Measurements from ENCODE around the gene ZNF160.
"Not testable (repeated sequence)": the region's sequence is repeated elsewhere in the genome, so short reads cannot be mapped to it uniquely, and the experiment has no call there.

ZNF160 gene

DNA sequence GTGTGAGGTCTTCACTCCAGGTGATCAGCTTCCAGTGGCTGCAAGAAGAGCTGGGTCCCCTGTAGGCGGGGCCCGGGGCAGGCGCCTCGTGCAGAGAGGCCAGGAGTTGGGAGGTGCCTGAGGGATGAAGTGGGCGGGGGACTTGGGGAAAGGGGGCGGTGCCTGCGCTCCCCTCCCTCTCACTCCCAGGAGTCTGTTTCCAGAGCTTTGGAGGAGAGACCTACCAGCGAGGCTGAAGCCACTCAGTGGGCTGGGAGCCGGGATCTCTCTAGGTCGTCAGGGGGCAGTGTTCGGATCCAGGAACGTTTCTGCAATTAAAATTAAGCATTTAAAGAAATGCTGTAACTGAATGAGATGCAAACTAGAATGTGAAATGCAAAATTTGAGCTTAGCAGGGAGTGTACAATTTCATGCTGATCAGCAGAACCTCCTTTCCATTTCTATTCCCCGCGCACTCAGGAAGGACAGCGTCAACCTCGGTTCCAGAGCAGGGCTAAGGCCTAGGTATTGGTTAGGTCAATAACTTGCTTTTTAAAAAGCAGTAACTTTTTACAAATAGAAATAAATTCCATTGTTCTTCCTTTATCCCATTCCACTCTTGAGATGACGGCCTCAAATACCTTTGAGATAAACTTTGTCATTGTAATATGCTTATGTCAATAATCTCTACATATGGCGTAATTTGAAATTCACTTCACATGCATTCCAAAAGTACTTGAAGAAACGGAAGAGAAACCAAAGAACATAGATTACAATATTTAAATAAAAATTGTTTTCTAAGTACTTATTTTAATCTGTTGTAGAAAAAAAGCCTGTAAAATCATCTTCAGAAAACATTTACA, 11.6 kb downstream of the ZNF160 start:
- DNase-seq, result no peak

DNA sequence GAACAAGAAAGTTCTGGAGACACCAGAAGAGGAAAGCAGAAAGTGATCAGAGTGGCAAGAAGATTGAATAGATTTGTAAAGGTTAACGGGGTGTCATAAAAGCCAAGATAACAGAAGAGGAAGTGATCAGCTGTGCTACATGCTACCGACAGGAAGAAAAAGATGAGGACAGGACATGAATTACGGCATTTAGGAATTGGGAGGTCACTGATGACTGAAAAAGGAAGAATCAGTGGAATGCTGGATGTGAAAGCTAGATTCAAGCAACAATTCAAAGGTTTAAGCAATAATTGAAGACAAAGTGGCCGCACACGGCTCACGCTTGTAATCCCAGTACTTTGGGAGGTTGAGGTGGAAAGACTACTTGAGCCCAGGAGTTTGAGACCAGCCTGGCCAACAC, 15.1 kb downstream of the ZNF160 start:
- no peak for DNase-seq

DNA sequence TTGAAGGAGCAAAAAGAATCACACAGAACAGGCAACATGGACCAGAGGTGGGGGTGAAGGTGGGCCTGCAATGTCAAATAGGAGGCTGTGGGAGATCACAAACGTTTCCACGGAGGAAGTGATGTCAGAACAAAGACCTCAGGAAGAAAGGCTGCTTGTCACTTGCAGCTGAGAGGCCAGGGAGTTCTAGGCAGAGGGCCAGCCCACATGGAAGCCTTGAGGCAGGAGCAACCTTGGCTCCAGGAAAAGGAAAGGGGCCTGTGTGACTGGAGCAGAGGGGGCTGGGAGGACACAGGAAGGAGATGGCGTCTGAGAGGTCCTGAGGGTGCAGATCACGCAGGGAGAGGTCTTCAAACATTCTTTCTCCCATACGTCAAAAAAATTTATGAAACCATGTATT, 16.3 kb downstream of the ZNF160 start:
- DNase-seq, result no peak

DNA sequence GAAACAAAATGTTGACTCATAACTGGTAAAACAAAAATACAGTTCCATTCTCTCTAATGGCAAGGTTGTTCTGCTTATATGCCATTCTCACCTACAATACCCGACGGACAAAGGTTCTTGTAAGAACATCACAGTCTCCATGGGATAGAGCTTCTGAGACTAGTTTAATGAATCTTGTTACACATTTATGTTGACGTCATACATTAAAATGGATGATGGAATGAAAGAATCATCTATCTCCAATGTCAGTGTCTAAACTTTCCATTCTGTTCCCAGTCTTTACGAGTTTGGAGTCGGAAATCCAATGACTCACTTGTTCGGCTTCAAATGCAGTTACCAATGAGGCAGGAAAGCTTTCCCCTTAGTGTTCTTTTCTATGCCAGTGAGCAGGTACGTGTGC, 17.7 kb downstream of the ZNF160 start:
- DNase-seq, result no peak

DNA sequence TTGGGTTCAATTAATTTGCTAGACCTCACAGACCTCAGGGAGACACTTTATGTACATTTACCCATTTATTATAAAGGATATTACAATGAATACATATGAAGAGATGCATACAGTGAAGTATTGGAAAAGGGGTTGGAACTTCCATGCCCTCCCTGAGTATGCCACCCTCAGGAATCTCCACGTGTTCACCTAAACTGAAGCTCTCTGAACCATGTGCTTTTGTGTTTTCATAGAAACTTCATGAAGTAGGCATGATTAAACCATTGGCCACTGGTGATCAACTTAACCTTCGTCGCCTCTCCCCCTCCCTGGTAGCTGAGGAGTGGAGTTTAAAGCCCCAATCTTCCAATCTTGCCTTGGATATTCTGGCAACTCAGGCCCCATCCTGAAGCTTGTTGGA, 20.3 kb downstream of the ZNF160 start:
- no peak for DNase-seq

DNA sequence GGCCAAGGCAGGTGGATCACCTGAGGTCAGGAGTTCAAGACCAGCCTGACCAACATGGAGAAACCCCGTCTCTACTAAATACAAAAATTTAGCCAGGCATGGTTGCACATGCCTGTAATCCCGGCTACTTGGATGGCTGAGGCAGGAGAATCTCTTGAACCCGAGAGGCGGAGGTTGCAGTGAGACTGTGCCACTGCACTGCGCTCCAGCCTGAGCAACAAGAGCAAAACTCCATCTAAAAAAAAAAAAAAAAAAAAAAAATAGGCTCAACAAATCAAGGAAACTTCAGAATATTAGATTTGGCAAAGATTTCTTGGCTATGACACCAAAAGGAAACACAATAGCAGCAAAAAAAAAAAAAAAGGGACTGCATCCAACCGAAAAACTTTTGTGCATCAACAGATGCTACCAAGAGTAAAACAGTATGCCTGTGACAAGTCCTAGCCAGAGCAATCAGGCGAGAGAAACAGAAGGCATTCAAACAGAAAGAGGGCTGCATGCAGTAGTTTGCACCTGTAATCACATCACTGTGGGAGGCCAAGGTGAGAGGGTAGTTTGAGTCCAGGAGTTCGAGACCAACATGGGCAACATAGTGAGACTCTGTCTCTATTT, 23.8 kb downstream of the ZNF160 start:
- no peak for DNase-seq

DNA sequence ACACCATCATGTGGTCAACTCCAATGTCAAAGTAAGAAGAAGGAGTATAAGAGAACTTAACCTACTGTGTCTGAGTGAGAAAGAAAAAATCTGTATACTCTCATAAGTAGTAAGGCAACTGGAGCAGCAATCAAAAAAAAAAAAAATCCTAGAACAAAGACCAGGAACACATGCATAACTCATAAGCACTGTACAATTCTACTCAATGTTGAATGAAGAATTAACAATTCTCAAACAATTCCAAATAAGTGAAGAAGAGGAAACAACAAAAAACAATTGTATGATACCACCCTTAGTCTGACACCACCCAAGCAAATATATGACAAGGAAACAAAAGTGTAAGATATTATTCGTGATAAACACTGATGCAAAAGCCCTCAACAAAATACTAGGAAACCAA, 24.6 kb downstream of the ZNF160 start:
- no peak for DNase-seq

DNA sequence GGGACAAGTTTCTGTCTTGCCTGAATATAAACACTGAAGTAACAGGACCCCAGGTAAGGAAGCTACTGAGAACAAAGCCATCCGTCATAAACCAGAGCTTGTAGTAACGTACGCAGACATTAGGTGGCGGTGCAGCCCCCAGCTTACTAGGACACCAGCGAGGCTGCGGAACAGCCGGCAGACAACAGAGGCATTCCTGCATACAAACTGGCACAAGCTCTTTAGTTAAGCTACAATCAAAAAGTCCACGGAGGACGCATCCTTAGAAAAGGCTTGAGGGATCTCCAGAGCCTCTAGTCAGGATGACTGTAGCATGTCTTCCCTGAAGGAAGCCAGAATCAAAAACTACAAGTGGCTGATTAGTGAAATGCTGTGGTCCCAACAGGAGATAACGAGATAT, 26.2 kb downstream of the ZNF160 start:
- no peak for DNase-seq

DNA sequence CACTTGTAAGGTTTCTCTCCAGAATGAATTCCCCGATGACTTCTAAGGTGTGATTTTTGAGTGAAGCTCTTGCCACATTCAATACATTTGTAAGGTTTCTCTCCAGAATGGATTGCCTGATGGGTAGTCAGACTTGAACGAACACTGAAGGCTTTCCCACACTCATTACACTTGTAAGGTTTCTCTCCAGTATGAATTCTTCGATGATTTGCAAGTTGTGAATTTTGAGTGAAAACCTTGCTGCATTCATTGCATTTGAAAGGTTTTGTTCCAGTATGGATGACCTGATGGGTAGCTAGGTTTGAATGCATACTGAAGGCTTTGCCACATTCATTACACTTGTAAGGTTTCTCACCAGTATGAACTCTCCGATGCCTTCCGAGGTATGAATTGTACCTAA, 34.4 kb downstream of the ZNF160 start:
- no peak for DNase-seq

DNA sequence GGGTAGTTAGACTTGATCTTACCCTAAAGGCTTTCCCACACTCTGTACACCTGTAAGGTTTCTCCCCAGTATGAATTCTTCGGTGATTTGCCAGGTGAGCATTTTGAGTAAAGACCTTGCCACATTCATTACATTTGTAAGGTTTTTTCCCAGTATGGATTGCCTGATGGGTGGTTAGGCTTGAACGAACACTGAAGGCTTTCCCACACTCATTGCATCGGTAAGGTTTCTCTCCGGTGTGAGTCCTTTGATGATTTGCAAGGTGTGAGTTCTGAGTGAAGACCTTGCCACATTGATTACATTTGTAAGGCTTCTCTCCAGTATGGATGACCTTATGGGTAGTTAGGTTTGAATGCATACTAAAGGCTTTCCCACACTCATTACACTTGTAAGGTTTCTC, 35.0 kb downstream of the ZNF160 start:
- DNase-seq, result no peak

DNA sequence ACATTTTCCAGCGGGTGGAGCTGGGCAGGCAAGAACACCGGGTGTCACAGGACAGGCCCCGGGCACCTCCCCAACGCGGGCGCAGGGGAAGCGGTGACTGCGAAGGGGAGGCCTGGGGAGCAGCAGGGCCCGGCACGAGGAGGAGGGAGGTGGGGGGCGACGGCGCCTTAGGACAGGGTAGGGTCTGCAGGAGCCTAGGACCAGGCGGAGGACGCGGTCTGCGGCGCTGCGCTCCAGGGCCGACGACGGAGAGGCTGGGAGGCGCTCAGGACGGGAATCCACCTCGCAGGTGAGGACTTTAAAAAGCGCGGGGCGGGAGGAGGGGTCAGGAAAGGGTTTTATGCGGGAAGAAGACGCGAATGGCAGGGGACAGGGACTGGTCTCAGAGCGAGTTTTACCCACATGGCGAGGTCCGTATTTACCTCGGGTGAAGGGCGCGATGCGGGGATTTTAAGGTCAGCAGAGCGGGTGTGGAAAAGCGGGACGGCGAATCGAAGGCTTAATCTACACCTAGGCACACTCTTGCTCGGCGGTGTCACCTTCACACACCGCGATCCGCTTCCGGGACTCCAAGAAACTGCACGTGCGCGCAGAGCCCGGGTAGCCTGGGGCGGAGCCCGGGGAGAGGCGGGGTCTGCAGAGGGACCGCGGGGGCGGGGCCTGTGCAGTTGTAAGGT, 45.2 kb downstream of the ZNF160 start:
- no peak for DNase-seq

DNA sequence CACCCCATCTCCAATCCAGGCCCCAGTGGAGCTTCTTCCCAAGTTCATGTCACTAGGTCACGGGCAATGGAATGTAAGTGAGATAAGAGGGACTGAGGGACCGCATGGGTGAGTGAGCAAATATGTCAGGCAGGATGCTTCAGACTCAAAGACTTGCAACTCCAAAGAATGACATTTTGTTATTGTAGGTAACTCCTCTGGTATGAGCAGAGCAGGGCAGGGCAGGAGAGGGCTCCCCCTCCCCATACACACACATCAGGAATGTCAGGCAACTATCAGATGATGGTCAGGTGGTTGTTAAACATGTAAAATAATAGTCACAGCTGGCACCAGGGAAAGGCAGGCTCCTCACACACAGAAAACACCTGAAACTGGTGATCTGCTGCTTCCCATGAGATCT, 48.1 kb downstream of the ZNF160 start:
- DNase-seq, result no peak

DNA sequence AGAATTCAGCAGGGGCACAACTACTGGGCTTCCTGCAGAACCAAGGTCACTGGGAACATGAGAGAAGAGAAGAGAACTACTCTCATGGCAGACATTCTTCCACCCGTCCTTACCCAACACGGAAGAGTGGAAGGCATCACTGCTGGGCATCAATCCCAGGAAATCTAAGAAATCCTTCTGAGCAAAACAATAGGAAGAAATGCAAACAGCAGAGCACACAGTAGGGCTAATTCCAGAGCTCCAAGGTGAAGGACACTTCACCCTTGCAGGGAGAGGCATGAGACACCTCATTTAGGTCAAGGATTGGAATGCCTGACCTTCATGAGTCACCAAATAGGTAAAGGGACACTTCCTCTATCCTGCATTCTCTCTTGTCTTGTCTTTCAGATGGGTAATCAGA, 55.8 kb downstream of the ZNF160 start:
- no peak for DNase-seq

DNA sequence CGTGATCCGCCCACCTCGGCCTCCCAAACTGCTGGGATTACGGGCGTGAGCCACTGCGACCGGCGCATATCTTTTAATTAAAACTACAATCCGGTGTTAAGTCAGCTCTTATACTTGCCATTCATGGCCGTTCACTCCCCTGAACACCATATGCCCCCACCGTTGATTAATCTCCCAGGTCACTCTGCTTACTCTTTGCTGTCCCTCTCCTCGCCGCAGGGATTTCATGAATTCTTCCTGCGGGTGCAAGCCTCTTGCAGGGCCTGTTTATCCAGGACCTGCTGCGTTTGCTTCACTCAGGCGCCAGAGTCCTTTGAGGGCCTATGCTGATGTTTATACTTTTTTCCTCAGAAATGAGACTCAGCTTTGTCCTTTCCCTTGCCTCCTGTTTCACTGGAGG, 57.7 kb downstream of the ZNF160 start:
- no peak for DNase-seq

DNA sequence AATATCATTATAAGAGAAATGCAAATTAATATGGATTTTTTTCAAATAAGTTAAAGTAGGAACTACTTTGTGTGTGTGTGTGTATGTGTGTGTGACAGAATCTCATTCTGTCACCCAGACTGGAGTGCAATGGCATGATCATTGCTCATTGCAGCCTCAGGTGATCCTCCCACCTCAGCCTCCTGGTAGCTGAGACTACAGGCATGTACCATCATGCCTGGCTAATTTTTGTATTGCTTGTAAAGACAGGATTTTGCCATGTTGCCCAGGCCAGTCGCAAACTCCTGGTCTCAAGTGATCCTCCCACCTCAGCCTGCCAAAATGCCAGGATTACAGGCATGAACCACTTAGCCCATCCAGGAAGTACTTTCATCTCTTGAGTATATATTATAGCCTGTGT, 61.9 kb downstream of the ZNF160 start:
- DNase-seq, result no peak

DNA sequence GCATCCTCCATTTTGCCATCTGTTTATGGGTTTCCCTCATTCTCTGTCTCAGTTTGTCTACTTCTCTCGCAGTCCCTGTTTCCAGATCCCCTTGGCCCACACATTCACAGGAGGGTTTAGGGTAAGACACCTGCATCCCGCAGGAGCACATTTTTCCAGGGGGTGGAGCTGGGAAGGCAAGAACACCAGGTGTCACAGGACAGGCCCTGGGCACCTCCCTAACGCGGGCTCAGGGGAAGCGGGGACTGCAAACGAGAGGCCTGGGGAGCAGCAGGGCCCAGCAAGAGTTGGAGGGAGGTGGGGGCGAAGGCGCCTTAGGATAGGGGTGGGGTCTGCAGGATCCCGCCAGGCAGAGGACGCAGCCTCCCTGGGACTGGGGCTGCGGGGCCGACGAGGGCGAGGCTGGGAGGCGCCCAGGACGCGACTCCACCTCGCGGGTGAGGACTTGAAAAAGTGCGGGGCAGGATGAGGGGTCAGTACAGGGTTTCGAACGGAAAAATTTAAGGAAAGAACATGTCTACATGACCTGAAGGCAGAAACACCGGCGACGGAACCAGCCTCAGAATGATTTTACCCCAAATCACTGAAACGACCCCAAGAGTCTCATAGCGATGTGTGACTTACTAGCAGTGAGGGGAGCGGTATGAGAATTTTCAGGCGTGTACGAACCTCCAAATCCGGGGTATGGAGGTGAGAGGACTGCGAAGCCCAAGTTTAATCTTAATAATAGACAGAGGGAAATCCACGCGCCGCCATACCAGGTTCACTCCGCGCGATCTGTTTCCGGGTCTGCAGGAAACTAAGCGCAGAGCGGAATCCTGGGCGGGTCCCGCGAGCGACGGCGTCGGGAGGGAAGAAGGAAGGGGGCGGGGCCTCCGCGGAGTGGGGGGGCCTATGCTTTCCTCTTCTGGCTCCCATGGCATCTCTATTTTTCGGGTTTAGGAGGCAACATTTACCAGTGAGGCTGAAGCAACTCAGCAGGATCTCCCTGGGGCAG, 65.8 kb downstream of the ZNF160 start:
- no peak for DNase-seq

DNA sequence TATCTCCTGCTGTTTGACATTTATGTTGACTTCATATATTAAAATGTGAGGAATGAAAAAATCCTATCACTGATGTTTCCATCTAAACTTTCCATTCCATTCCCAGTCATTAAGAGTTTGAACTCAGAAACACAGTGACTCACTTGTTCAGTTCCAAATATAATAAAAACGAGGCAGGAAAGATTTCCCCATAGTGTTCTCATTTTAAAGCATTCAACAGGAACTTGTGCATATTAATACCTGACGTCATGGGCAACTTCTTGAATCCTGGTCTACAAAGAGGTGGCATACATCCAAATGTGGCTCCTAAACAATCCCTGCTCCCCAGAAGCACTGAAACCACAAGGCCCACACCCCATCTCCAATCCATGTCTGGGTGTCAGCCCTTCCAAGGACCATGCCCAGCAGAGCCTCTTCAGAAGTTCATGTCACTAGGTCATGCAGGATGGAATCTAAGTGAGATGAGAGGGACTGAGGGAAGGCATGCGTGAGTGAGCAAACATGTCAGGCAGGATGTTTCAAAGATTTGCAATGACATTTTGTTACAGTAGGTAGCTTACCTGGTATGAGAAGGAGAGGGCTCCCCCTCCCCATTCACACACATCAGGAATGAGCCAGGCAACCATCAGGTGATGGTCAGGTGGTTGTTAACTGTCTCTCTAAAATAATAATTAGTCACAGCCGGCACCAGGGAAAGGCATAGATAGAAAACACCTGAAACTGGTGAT, 68.1 kb downstream of the ZNF160 start:
- DNase-seq, result no peak

DNA sequence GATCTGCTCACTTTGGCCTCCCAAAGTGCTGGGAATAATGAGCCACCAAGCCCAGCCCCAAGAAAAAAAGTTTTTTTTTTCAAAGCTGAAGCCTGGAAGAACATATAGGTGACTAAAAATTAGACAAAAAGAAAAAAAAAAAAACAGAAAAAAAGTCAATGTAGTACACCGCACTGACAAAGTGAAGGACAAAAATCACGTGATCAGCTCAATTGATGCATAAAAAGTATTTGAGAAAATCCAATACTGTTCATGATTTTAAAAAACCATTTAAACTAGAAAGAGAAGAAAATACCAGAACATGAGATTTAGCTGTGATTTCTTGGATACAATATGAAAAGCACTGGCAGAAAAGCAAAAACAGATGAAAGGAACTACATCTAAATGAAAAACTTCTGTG, 69.2 kb downstream of the ZNF160 start:
- no peak for DNase-seq

DNA sequence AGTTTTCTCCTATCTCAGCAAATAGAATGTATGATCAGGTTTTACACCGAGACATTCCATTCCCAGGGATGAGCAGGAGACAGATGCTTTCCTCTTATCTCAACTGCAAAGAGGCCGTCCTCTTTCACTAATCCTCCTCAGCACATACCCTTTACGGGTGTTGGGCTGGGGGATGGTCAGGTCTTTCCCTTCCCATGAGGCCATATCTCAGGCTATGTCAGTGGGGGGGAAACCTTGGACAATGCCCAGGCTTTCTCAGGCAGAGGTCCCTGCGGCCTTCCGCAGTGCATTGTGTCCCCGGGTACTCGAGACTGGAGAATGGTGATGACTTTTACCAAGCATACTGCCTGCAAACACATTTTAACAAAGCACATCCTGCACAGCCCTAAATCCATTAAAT, 74.9 kb downstream of the ZNF160 start:
- DNase-seq, result not testable (repeated sequence)

DNA sequence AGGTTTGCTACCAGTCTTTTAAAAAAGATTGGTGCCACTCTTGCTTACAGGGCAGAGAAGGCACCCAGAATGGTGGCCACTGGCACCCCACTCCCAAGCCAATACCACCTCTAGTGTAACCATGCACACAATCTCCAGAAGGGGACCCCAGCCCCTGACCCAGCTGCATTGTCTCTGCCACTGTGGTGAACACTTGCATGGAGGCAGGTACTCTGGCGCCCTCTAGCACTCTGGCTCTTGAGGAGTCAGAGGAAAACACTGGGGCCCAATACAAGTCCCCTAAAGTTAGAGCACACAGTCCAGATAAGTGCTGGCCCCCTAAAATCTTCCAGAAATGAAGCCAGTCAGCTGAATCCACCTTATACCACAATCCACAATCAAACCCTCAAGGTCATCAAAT, 83.5 kb downstream of the ZNF160 start:
- no peak for DNase-seq
